MM.1S (cell line): ENCODE data around the gene GLRX3.
"Not testable (repeated sequence)": the region's sequence is repeated elsewhere in the genome, so short reads cannot be mapped to it uniquely, and the experiment has no call there.

Source experiments
- DNase-seq: peaks from one replicate; pipeline ENCODE4 v3.0.0-alpha.2; 2015
- H2AFZ ChIP-seq: fragments of 300-600 bp; sonication (generic); 2 replicates; pipeline ENCODE4 v1.6.0; 2016; ENCODE audit warnings: antibody characterized with exemption, low read length
- H3F3A ChIP-seq: fragments of 300-600 bp; sonication (generic); 2 replicates; pipeline ENCODE4 v1.6.1; 2016; ENCODE audit warnings: mild to moderate bottlenecking, antibody characterized with exemption, low read length, moderate library complexity, mixed read lengths; ENCODE audit not compliant: insufficient read depth
- H3K27ac ChIP-seq: fragments of 300-600 bp; sonication (generic); 2 replicates; pipeline ENCODE4 v1.5.1; 2016; ENCODE audit warnings: mild to moderate bottlenecking, low read length
- H3K27me3 ChIP-seq: fragments of 300-600 bp; sonication (generic); replicated peaks from 2 replicates; pipeline ENCODE4 v1.6.0; 2016; ENCODE audit warnings: low read length; ENCODE audit not compliant: insufficient read depth
- H3K36me3 ChIP-seq: fragments of 300-600 bp; sonication (generic); replicated peaks from 2 replicates; pipeline ENCODE4 v1.6.1; 2016; ENCODE audit warnings: mild to moderate bottlenecking, low read length, mixed read lengths; ENCODE audit not compliant: insufficient read depth
- H3K4me1 ChIP-seq: fragments of 300-600 bp; sonication (generic); 2 replicates; pipeline ENCODE4 v1.6.1; 2016; ENCODE audit warnings: low read length, mixed read lengths
- H3K4me2 ChIP-seq: fragments of 300-600 bp; sonication (generic); 2 replicates; pipeline ENCODE4 v1.6.0; 2016; ENCODE audit warnings: low read depth, low read length
- H3K4me3 ChIP-seq: fragments of 300-600 bp; sonication (generic); 2 replicates; pipeline ENCODE4 v1.5.1; 2016; ENCODE audit warnings: low read length, mixed read lengths
- H3K79me2 ChIP-seq: fragments of 300-600 bp; sonication (generic); 2 replicates; pipeline ENCODE4 v1.6.1; 2016; ENCODE audit warnings: mixed run types, low read length, mixed read lengths
- H3K9ac ChIP-seq: fragments of 300-600 bp; sonication (generic); 2 replicates; pipeline ENCODE4 v1.6.1; 2016; ENCODE audit warnings: low read length, mixed read lengths
- H3K9me2 ChIP-seq: fragments of 300-600 bp; sonication (generic); replicated peaks from 2 replicates; pipeline ENCODE4 v1.6.1; 2016; ENCODE audit warnings: mild to moderate bottlenecking, low read length, mixed read lengths; ENCODE audit not compliant: insufficient read depth
- H3K9me3 ChIP-seq: fragments of 300-600 bp; sonication (generic); replicated peaks from 2 replicates; pipeline ENCODE4 v1.6.1; 2016; ENCODE audit warnings: mild to moderate bottlenecking, low read length, mixed read lengths; ENCODE audit not compliant: insufficient read depth
- H4K20me1 ChIP-seq: fragments of 300-600 bp; sonication (generic); 2 replicates; pipeline ENCODE4 v1.6.1; 2016; ENCODE audit warnings: mild to moderate bottlenecking, low read length, moderate library complexity, mixed read lengths; ENCODE audit not compliant: insufficient read depth
- CTCF ChIP-seq: fragments of 300-600 bp; sonication (generic); IDR thresholded peaks from 2 replicates; pipeline ENCODE4 v1.5.1; 2016; ENCODE audit warnings: antibody characterized with exemption, low read length, mixed read lengths
- EZH2 ChIP-seq: fragments of 300-600 bp; sonication (generic); optimal IDR thresholded peaks from 2 replicates; pipeline ENCODE3; 2017; ENCODE audit warnings: low read depth, mild to moderate bottlenecking, antibody characterized with exemption, low read length, mixed read lengths
- EZH2phosphoT487 ChIP-seq: fragments of 300-600 bp; sonication (generic); IDR thresholded peaks from 2 replicates; pipeline ENCODE4 v1.6.1; 2018; ENCODE audit warnings: antibody characterized with exemption, low read length

GLRX3 gene

GRCh38 chr10:130136226-130137089 lies at the start of gene GLRX3:
Gene GLRX3, plus strand, starts transcription at chr10:130136391. Its CDS starts 30 bp downstream, at chr10:130136421.
- H3K36me3 ChIP-seq, result no peaks in the 10 kb centered on the region
- peak within 1 kb of the TSS; percentile 45; the same call in 1 of the 2 replicates for H3K27ac ChIP-seq
- peaks cover 32% of the 10 kb centered on the region for H3K4me1 ChIP-seq
- no peaks in the 10 kb centered on the region; the same call in 1 of the 2 replicates for H3F3A ChIP-seq
- peaks cover 53% of the 10 kb centered on the region for H3K79me2 ChIP-seq
- peak within 1 kb of the TSS; percentile 86 for H3K9ac ChIP-seq
- H3K27me3 ChIP-seq, result no peaks in the 10 kb centered on the region
- peaks cover 4% of the 10 kb centered on the region for H4K20me1 ChIP-seq
- no peaks in the 10 kb centered on the region for H3K9me2 ChIP-seq
- peak; percentile 89 for DNase-seq
- no peaks in the 10 kb centered on the region for H3K9me3 ChIP-seq
- H2AFZ ChIP-seq, result peak within 1 kb of the TSS; percentile 95
- H3K4me3 ChIP-seq, result peak within 1 kb of the TSS; percentile 87
- TF ChIP-seq EZH2phosphoT487, result no peak
- TF ChIP-seq EZH2, result no peak
- TF ChIP-seq CTCF, result no peak
- H3K4me2 ChIP-seq, result peak within 1 kb of the TSS; percentile 100

- not testable (repeated sequence) for H3K4me1 ChIP-seq, H3K9me2 ChIP-seq, H3K9ac ChIP-seq, H3K27ac ChIP-seq, H3F3A ChIP-seq, DNase-seq, H3K36me3 ChIP-seq, H3K4me3 ChIP-seq, H3K79me2 ChIP-seq, H3K9me3 ChIP-seq, H2AFZ ChIP-seq, H4K20me1 ChIP-seq, H3K27me3 ChIP-seq, H3K4me2 ChIP-seq
These were observed 45.6 kb upstream of the GLRX3 start for GRCh38 chr10:130090565-130090964.

- Histone ChIP-seq H3K9me3 (no peaks in the 10 kb centered on the region), H3K27me3 (no peaks in the 10 kb centered on the region), H3K4me3 (no peak overlapping the region), H3K79me2 (no peaks in the 10 kb centered on the region), H4K20me1 (no peaks in the 10 kb centered on the region), H3K9me2 (no peaks in the 10 kb centered on the region), H2AFZ (no peak overlapping the region), H3F3A (no peaks in the 10 kb centered on the region), H3K27ac (no peak overlapping the region), H3K36me3 (no peaks in the 10 kb centered on the region), H3K4me1 (no peaks in the 10 kb centered on the region), H3K9ac (no peak overlapping the region), H3K4me2 (no peak overlapping the region)
- DNase-seq, result no peak
- TF ChIP-seq EZH2 (no peak), CTCF (no peak), EZH2phosphoT487 (no peak)
These were observed 36.8 kb upstream of the GLRX3 start for GRCh38 chr10:130099344-130099743.

GRCh38 chr10:130105724-130106123 lies 30.5 kb upstream of the GLRX3 start:
- Histone ChIP-seq H2AFZ (no peak overlapping the region), H3K9me3 (no peaks in the 10 kb centered on the region)

GRCh38 chr10:130108146-130108545 lies 28.0 kb upstream of the GLRX3 start:
- not testable (repeated sequence) for H3K9ac ChIP-seq, H4K20me1 ChIP-seq, H3K4me3 ChIP-seq, DNase-seq, H3K4me1 ChIP-seq, H2AFZ ChIP-seq, H3K9me2 ChIP-seq, H3K4me2 ChIP-seq, H3K27me3 ChIP-seq, H3K36me3 ChIP-seq, H3F3A ChIP-seq, H3K9me3 ChIP-seq, H3K27ac ChIP-seq
- peaks cover 16% of the 10 kb centered on the region for H3K79me2 ChIP-seq

More at GRCh38 chr10:130105724-130106123, 30.5 kb upstream of the GLRX3 start:
- Histone ChIP-seq H4K20me1 (no peaks in the 10 kb centered on the region), H3K4me2 (no peak overlapping the region), H3F3A (no peaks in the 10 kb centered on the region), H3K79me2 (peaks cover 16% of the 10 kb centered on the region), H3K4me1 (peaks cover 6% of the 10 kb centered on the region; the same call in 1 of the 2 replicates), H3K27me3 (no peaks in the 10 kb centered on the region), H3K36me3 (no peaks in the 10 kb centered on the region), H3K9ac (no peak overlapping the region), H3K27ac (no peak overlapping the region), H3K4me3 (no peak overlapping the region), H3K9me2 (no peaks in the 10 kb centered on the region)
- DNase-seq, result no peak
- TF ChIP-seq EZH2 (no peak), EZH2phosphoT487 (no peak), CTCF (no peak)
